Head of caudate nucleus (tissue), 42 donors: Measurements from ENCODE around the gene INF2.

Experiments
- DNase-seq, 42 donors: peaks; one replicate each; pipeline versions ENCODE4 v3.0.0 to v3.0.0-alpha.2; 2020 to 2021; ENCODE audit warnings: mixed read lengths in 7 of 42
- intact Hi-C: fragments of 100-400 bp; cut with DNase I; formaldehyde crosslinking; loops from one replicate; pipeline ENCODE4 v1.15.0; 2022

The INF2 gene

GRCh38 chr14:104685216-104685997, 4.0 kb upstream of the INF2 start:
- intact Hi-C loops = no loop called here
- DNase-seq = peak in 3 of 42 donors; percentile 5 to 12 (median 8)

- DNase-seq = peak in 1 of 42 donors; percentile 5
- intact Hi-C loops = no loop called here
Measured at GRCh38 chr14:104685998-104686610, 3.3 kb upstream of the INF2 start.

GRCh38 chr14:104686624-104687517, 2.5 kb upstream of the INF2 start:
- DNase-seq = peak in 34 of 42 donors; percentile 38 to 91 (median 70)
- intact Hi-C loops = no loop called here

GRCh38 chr14:104687601-104688504, 1.6 kb upstream of the INF2 start:
- DNase-seq = peak in 35 of 42 donors; percentile 47 to 87 (median 65)
- intact Hi-C loops = no loop called here

GRCh38 chr14:104688505-104689108, 811 bp upstream of the INF2 start:
- intact Hi-C loops = no loop called here

GRCh38 chr14:104689881-104690711, 678 bp downstream of the INF2 start:
- DNase-seq = peak in 7 of 42 donors; percentile 15 to 58 (median 46)
- intact Hi-C loops = no loop called here

More at GRCh38 chr14:104688505-104689108, 811 bp upstream of the INF2 start:
- peak in 8 of 42 donors; percentile 14 to 50 (median 40) for DNase-seq

GRCh38 chr14:104690861-104691455, 1.5 kb downstream of the INF2 start:
- peak in 31 of 42 donors; percentile 13 to 91 (median 70) for DNase-seq
- intact Hi-C loops = no loop called here

GRCh38 chr14:104691546-104692260, 2.3 kb downstream of the INF2 start:
- peak in 2 of 42 donors; percentile 4 to 30 for DNase-seq
- intact Hi-C loops = no loop called here

GRCh38 chr14:104692261-104692938, 3.0 kb downstream of the INF2 start:
- DNase-seq = peak in 2 of 42 donors; percentile 8 to 30
- intact Hi-C loops = no loop called here

GRCh38 chr14:104692939-104693315, 3.5 kb downstream of the INF2 start:
- intact Hi-C loops = no loop called here
- peak in 1 of 42 donors; percentile 30 for DNase-seq

GRCh38 chr14:104693482-104694431, 4.3 kb downstream of the INF2 start:
- intact Hi-C loops = no loop called here
- DNase-seq = peak in 26 of 42 donors; percentile 33 to 82 (median 65)

GRCh38 chr14:104694475-104694950, 5.1 kb downstream of the INF2 start:
- peak; percentile 77 to 95 (median 89) for DNase-seq
- intact Hi-C loops = no loop called here

GRCh38 chr14:104694991-104695659, 5.7 kb downstream of the INF2 start:
- intact Hi-C loops = no loop called here
- no peak for DNase-seq

GRCh38 chr14:104695660-104696000, 6.2 kb downstream of the INF2 start:
- intact Hi-C loops = no loop called here
- DNase-seq = peak in 2 of 42 donors; percentile 57 to 69
